Ishikawa (cell line): ENCODE measurements around the gene UTS2R.
A peak's percentile ranks its signal among the peaks of the same experiment; 100 is the strongest.

Source experiments
- CEBPB ChIP-seq: IDR thresholded peaks from 2 replicates; pipeline ENCODE4 v1.6.1; 2012
- CREB1 ChIP-seq: IDR thresholded peaks from 2 replicates; pipeline ENCODE4 v1.6.1; 2012; ENCODE audit warnings: low read depth
- EGR1 ChIP-seq: IDR thresholded peaks from 2 replicates; pipeline ENCODE4 v1.6.1; 2012
- EP300 ChIP-seq: IDR thresholded peaks from 2 replicates; pipeline ENCODE4 v1.6.1; 2012; ENCODE audit warnings: borderline replicate concordance
- FOXM1 ChIP-seq: IDR thresholded peaks from 2 replicates; pipeline ENCODE4 v1.6.1; 2012; ENCODE audit warnings: low read depth, borderline replicate concordance
- NFIC ChIP-seq: IDR thresholded peaks from 2 replicates; pipeline ENCODE4 v1.6.1; 2012
- RAD21 ChIP-seq: IDR thresholded peaks from 2 replicates; pipeline ENCODE4 v1.6.1; 2012; ENCODE audit warnings: low read depth
- TAF1 ChIP-seq: IDR thresholded peaks from 2 replicates; pipeline ENCODE4 v1.6.1; 2012; ENCODE audit warnings: low read depth, mild to moderate bottlenecking
- TCF12 ChIP-seq: IDR thresholded peaks from 2 replicates; pipeline ENCODE4 v1.6.1; 2012; ENCODE audit warnings: low read depth
- TEAD4 ChIP-seq: IDR thresholded peaks from 2 replicates; pipeline ENCODE4 v1.6.1; 2012
- YY1 ChIP-seq: IDR thresholded peaks from 2 replicates; pipeline ENCODE4 v1.6.1; 2012; ENCODE audit warnings: low read depth
- ZBTB7A ChIP-seq: IDR thresholded peaks from 2 replicates; pipeline ENCODE4 v1.6.1; 2012; ENCODE audit warnings: low read depth
- TF ChIP-seq, protein P1 (sequence below): IDR thresholded peaks from 2 replicates; pipeline ENCODE4 v1.6.1; 2012
- TF ChIP-seq, protein P2 (sequence below): IDR thresholded peaks from 2 replicates; pipeline ENCODE4 v1.6.1; 2012; ENCODE audit warnings: low read depth, mild to moderate bottlenecking
- TF ChIP-seq, protein P3 (sequence below): IDR thresholded peaks from 2 replicates; pipeline ENCODE4 v1.6.1; 2012

UTS2R gene

DNA sequence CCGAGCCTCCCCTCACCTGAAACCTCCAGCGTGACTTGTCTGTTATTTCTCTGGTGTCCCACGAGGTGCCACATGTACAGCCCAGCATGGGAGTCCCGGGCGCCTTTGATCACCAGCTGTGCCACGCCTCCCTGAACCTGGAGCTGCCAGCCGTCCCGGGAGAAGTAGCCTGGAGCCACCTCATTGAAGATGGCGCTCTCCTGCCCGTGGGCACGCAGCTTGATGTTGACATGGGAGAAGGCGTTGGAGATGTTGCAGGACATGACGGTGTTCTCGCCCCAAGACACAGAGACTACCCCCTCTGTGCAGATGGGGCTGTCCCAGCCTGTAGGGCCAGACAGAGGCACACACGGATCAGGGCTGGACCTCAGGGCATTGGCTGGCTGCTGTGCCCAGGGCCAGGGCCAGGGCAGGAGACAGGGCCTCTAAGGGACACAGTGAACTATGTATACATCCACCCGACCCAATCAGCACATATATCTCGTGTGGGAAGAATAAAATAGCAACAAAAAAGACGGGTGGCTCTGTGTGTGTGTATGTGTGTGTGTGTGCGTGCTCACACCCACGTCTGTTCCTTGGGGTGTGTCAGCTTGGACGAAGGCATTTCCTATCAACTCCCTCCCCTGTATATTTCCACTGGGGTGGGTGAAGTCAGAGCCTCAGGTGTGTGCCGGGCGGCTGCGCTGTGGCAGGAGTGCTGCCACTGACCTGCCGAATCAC, 46.8 kb upstream of the UTS2R start:
- TF ChIP-seq, protein P1, sequence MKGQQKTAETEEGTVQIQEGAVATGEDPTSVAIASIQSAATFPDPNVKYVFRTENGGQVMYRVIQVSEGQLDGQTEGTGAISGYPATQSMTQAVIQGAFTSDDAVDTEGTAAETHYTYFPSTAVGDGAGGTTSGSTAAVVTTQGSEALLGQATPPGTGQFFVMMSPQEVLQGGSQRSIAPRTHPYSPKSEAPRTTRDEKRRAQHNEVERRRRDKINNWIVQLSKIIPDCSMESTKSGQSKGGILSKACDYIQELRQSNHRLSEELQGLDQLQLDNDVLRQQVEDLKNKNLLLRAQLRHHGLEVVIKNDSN = no peak
- TF ChIP-seq CEBPB = no peak
- TF ChIP-seq, protein P2, sequence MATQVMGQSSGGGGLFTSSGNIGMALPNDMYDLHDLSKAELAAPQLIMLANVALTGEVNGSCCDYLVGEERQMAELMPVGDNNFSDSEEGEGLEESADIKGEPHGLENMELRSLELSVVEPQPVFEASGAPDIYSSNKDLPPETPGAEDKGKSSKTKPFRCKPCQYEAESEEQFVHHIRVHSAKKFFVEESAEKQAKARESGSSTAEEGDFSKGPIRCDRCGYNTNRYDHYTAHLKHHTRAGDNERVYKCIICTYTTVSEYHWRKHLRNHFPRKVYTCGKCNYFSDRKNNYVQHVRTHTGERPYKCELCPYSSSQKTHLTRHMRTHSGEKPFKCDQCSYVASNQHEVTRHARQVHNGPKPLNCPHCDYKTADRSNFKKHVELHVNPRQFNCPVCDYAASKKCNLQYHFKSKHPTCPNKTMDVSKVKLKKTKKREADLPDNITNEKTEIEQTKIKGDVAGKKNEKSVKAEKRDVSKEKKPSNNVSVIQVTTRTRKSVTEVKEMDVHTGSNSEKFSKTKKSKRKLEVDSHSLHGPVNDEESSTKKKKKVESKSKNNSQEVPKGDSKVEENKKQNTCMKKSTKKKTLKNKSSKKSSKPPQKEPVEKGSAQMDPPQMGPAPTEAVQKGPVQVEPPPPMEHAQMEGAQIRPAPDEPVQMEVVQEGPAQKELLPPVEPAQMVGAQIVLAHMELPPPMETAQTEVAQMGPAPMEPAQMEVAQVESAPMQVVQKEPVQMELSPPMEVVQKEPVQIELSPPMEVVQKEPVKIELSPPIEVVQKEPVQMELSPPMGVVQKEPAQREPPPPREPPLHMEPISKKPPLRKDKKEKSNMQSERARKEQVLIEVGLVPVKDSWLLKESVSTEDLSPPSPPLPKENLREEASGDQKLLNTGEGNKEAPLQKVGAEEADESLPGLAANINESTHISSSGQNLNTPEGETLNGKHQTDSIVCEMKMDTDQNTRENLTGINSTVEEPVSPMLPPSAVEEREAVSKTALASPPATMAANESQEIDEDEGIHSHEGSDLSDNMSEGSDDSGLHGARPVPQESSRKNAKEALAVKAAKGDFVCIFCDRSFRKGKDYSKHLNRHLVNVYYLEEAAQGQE = no peak
- no peak for TF ChIP-seq EP300
- 0 out of 2 replicates have a peak, but pooled peaks have one; percentile 45 for TF ChIP-seq TCF12
- TF ChIP-seq, protein P3, sequence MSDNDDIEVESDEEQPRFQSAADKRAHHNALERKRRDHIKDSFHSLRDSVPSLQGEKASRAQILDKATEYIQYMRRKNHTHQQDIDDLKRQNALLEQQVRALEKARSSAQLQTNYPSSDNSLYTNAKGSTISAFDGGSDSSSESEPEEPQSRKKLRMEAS = no peak

DNA sequence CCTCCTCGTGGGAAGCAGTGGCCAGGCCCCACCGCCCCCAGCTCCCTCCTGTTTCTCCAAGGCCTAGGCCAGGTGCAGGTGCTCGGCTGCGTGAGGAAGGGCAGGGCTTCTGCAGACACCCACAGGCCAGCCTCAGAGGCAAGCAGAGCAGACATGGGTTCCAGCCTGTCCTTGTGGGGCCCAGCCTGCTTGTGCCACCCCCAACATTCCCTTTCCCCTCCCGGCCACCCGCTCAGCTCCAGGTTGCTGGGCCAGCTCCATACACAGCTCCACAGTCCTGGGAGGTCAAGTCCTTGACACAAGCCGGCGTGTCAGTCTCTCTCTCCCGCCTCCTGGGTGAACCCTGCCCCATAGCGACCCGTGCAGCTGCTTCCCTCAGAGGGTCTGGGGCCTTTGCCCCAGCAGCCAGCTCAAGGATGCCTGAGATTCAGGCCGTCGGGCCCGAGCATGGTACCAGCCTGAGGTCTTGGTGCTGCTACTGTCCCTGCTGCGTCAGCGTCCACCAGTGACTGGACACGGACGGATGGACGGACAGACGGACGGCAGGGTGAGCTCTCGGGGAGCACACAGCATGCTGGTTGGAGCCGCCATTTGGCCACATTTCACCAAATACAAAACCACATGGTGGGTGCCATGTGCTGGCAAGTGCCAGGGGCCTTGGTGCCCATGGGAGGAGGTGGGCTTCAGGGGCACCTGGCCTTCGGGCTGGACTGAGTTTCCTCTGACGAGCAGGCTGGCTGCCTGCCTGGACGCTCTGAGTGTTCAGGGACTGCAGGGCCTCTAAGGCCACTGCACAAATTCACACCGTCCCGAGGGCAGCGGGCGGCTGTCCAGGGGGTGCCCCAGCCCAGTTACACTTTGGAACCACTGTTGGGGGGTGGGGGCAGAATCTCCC, 46.0 kb upstream of the UTS2R start:
- TF ChIP-seq CEBPB (no peak), TEAD4 (no peak), CREB1 (no peak), TAF1 (no peak), EP300 (no peak), FOXM1 (no peak)
- TF ChIP-seq, protein P3 = no peak
- TF ChIP-seq, protein P1 = no peak

DNA sequence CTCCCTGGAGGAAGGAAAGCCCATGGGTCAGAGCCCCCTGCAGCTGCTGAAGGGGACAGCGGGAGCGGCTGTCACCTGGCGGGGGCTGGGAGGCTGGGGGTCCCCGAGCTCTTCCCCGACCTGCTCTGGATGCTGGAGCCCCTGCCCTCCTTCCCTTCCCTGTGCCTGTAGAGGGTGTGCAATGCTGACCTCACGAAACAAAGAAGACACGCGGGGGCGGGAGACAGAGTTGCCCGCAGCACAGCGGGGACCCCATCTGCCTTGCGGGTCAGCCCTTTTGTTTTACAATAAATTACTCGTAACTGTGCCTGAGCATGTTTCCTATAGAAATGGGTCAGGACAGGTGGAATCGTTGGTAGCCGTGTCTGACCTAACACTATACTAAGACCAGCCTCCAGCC, 44.3 kb upstream of the UTS2R start:
- TF ChIP-seq EP300 = no peak
- TF ChIP-seq EGR1 = no peak
- no peak for TF ChIP-seq TEAD4

DNA sequence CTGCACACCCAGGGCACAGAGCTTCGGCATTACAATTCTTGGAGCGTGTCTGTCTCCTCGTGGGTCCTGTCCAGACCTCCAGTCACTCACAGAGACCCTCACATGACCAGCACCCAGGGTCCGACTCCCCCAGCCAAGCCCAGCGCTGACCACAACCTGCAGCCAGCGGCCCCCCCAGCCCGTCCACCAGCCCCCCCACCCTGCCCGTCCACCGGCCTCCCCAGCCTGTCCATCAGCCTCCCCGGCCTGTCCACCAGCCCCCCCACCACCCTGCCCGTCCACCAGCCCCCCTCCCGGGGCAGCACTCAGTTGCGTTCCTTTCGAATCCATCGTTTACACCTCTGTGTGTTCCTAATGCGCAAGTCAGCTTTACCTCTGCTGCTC, 43.8 kb upstream of the UTS2R start:
- no peak for TF ChIP-seq CREB1
- TF ChIP-seq, protein P2 = no peak
- TF ChIP-seq NFIC = no peak
- TF ChIP-seq TCF12 = no peak
- TF ChIP-seq RAD21 = no peak
- TF ChIP-seq FOXM1 = no peak
- TF ChIP-seq TAF1 = no peak
- no peak for TF ChIP-seq CEBPB
- TF ChIP-seq ZBTB7A = no peak
- TF ChIP-seq YY1 = no peak
- TF ChIP-seq TEAD4 = no peak
- TF ChIP-seq, protein P3 = no peak
- TF ChIP-seq EGR1 = no peak
- no peak for TF ChIP-seq EP300
- TF ChIP-seq, protein P1 = no peak
